Left renal cortex interstitium (tissue), 4 donors: ENCODE measurements around the gene TMEM117. TPM values are rescaled to one million over a fixed set of nuclear protein-coding genes. Genes with fewer than 3 reads are reported as not detected.

Source experiments
- DNase-seq, 4 donors: peaks; one replicate each; pipeline ENCODE4 v3.0.0-alpha.2; 2013; ENCODE audit warnings: low read depth in 4 of 4, low spot score in 2 of 4, missing footprints in 1 of 4
- polyA plus RNA-seq, 4 donors: library from polyadenylated mRNA; unstranded; fragments of 120-200 nt; gene quantifications; one replicate each; pipeline ENCODE4 v1.2.1, GENCODE V29; 2013; ENCODE audit not compliant: insufficient read length in 4 of 4

The TMEM117 gene
- polyA plus RNA-seq, 4 donors = 12.4 to 16.4 (median 13.5) TPM

DNA sequence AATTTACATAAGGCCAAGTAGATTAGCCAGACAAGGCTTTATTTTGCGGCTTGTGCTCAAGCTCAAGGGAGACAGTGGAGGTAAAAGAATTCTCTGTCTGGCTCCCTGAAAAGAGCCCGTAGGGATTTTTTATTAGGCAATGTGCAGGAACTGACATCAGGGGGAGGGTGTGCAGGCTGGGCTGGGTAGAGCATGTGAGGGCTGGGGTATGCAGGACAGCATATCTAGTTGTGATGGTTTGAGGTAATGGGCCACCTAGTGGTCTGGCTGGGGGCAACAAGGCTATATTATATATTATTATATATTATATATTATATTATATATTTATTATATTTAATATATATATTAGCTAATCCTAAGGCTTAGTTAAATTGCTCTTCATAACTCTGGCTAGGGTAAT, 102.1 kb downstream of the TMEM117 start:
- no peak for DNase-seq

- no peak for DNase-seq
These were observed 106.5 kb downstream of the TMEM117 start for GRCh38 chr12:43942379-43942778.

DNA sequence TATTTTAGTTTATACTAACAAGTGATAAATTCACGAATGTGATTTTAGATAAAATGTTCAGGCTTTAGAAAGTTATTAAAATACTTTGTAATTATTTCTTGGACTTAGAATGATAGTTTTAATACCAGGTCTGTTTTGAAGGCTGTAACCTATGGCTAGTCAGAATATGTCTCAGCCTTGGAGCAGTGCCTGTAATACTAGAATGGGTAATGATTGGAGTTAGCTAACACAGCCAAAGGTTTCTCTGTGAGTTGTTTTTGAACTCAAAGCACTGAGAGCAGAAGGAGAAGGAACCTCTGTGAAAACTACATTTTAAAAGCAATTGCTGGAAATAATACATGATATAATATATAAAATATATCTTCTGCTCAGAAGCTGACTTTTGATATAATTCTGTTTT, 110.1 kb downstream of the TMEM117 start:
- no peak for DNase-seq

DNA sequence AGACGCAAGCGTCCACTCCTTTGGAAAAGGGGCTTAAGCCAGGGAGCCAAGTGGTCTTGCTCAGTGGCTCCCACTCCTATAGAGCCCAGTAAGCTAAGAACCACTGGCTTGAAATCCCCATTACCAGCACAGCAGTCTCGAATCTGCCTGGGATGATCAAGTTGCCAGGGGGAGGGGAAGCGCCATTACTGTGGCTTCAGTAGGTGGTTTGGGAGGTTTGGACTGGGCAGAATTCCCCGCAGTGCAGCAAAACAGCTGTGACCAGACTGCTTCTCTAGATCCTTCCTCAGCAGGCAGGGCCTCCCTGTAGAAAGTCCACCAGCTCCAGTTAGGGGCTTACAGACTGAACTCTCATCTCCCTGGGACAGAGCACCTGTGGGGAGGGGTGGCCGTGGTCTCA, 115.4 kb downstream of the TMEM117 start:
- no peak for DNase-seq

DNA sequence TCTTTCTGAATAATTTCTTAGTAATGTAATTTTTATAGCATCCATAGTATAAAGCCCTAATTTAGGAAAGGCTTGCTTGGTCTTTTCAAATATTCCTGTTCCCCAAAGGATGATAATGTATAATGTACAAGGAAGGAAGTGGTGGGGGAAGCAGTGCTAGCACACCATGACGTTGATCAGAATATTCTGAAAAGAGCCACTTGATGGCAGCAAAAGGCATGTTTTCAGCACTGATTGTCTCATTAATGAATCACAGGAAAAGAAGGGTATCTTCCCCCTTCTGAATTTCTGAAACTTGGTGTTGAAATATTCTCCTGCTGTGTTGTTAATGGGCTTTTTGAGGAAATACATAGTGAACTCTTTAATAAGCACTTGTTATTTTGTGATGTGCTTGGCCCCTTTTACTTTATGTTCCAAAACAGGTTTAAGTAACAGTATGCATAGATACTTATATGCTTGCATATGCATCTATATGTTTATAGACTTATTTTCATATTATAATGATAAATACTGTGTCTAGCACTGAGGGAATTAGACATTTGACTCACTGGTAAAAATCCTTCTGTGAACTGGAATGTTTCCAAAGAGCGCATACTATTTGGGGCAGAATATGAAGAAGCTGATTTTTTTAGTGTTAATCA, 122.0 kb downstream of the TMEM117 start:
- DNase-seq = peak in 3 of 4 donors; percentile 11 to 50 (median 16)

- DNase-seq = no peak
These were observed 128.2 kb downstream of the TMEM117 start for GRCh38 chr12:43964033-43964432.

- DNase-seq = no peak
These were observed 129.1 kb downstream of the TMEM117 start for GRCh38 chr12:43964961-43965360.

DNA sequence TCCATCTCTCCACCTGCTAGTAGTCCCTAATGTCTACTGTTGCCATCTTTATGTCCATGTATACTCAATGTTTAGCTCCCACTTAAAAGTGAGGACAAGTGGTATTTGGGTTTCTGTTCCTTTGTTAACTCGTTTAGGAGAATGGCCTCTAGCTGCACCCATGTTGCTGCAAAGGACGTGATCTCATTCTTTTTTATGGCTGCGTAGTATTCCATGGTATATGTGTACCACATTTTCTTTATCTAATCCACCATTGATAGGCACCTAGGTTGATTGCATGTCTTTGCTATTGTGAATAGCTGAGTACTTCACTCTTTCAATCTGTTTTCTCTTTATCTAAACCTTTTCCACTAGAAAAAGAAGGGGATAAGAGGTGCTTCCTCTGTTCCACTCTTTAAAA, 130.0 kb downstream of the TMEM117 start:
- no peak for DNase-seq

DNA sequence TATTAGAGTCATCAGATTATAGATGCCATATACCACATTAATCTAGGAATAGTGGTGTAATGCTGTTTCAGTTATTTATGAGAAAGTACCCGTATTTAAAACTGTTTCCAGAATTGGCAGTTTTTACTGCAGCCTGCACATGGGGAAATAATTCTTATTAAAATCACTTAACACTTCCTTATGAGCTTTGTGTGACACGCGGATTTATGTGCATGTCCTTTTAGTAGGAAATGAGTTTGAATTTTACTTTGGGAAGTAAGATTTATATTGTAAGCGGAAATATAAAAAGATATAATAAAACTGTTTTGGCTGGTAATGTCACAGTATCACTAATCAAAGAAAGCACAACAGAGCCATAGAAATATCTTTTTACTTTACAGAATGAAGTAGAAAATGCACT, 132.9 kb downstream of the TMEM117 start:
- no peak for DNase-seq

GRCh38 chr12:43969882-43970281, 134.0 kb downstream of the TMEM117 start:
- no peak for DNase-seq

DNA sequence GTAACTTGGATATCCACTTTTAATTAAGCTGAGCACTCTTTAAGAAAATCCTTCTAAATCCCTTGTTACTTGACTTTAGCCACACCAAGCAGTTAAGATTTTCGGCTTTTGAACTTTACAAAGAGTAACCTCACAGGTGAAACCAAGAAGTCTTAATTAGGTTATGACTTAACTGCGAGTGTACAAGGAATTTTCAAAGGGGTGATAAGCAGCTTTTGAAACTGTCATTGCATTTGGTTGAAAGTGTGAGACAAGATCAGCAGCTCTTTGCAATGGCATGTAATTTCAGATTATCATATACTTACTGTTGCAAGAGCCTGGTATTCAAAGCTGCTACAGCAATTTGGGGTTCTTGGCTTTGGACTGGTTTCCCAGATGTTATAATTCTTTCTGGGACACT, 137.5 kb downstream of the TMEM117 start:
- no peak for DNase-seq

DNA sequence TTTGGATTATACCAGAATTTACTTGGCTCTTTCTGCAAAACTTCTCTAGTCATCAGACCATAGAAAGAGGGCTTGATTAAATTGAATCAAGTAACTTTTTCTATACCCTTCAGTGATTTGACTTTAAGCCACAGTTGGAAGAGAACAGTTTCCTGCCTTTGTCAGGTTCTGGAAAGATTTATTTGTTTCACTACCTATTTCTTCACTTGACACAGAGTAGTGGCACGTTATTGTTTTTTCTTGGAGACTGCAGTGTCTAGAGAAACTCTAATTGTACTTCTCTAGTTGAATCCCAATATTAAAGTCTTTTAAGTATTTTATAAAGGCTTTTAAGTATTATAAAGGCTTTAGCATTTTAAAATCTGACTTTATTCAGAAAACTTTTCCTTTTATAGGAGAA, 138.1 kb downstream of the TMEM117 start:
- no peak for DNase-seq

GRCh38 chr12:43976027-43976426, 140.1 kb downstream of the TMEM117 start:
- no peak for DNase-seq

DNA sequence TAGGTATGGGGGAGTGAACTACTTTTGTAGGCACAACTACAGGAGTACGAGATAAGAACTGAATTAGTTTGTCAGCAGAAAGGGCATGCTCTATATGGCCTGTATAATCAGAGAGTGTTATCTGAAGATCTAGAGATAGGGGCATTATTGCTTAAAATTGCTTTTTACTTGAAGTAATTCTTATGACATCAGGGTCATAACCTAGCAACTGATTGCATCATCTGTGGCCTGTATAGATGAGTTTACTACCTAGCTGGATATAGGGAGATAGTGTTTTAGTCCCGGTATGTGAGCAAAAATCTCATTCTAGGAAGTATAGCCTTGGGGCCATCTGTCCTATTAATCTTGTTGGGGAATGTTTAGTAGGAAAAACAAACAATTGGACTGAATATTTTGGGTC, 142.7 kb downstream of the TMEM117 start:
- no peak for DNase-seq

DNA sequence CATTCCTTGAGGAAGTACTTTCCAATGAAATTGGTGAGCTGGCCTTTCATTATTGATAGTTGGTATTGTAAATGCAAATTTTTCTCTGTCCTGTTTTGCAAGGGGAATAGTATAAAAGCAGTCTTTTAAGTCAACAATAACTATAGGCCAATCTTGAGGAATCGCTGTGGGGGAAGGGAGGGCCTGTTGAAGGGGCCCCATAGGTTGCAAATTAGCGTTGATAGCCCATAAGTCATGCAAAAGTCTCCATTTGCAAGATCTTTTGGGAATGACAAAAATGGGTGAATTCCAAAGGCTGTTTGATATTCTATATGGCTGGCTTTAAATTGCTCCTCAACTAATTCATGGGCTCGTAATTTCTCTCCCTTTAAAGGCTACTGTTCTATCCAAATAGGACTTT, 143.6 kb downstream of the TMEM117 start:
- DNase-seq = no peak

GRCh38 chr12:43980627-43981191, 144.8 kb downstream of the TMEM117 start:
- no peak for DNase-seq

DNA sequence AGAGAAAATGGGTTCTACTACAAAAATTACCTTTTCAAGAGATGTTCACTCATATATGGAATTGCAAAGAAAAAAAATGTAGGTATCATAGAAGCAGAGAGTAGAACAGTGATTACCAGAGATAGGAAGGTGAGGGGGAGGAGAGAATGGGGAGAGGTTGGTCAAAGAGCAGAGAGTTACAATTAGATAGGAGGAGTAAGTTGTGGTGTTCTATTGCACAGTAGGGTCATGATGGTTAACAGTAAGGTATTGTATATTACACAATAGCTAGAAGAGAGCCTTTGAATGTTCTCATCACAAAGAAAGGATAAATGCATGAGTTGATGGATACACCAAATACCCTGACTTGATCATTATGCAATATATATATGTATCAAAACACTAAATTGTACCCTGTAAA, 145.8 kb downstream of the TMEM117 start:
- DNase-seq = no peak

DNA sequence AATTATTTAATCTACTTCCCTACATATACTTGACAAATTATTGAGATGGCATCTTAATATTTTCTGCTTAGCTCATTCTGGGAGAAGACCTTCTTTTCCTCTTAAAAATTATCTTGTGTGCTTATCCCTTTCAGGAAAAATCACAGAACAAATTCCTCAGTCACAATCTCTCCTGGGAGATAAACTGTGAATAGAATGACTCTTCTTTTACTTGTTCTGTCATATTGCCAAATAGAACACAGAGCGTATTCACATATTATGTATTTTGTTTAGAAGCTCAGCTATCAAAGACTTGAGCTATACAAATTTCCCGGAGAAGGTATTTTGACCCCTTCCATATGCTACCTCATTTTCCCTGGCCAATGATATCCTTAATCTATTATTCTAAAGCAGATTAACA, 146.7 kb downstream of the TMEM117 start:
- no peak for DNase-seq

DNA sequence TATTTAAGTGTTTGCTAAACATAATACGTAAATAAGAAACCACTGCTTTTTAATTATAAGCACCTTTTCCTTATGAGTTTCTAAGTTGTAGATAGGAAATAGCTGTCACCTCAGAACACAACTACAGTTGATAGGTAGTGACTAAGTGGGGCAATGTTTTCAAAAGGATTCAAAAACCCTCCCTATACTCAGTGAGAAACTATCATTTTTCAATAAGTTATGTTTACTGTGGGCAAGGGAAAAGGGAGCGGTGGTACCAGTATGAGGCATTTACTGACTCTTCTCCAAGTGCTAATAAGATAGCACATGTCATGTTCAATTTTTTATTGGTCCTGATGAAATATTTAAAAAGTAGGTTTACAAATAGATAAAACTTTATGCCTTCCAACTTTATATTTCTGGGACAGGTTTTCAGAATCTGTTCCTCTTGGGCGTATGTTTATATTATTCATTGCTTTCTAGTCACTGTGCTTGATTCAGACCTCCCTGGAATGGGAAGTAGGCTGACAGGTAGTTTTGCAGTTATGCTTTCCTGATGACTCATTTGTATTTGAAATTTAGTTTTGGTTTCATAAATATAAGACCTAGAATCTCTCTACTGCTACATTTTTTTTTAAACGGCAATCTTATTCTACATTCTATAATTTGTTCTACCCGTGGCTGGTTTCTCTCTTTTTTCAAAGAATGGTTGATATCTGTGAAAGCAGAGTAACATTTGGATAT, 153.1 kb downstream of the TMEM117 start:
- DNase-seq = no peak

GRCh38 chr12:43992856-43993255, 157.0 kb downstream of the TMEM117 start:
- no peak for DNase-seq

- DNase-seq = no peak
These were observed 164.6 kb downstream of the TMEM117 start for GRCh38 chr12:44000309-44000952.

GRCh38 chr12:44002607-44003006, 166.7 kb downstream of the TMEM117 start:
- DNase-seq = no peak
